Ovary (tissue), 9 donors: ENCODE data around the gene VWCE. TPM values are rescaled to one million over a fixed set of nuclear protein-coding genes. Genes with fewer than 3 reads are reported as not detected.

Experiments
- DNase-seq, 5 donors: peaks; one replicate each; pipeline ENCODE4 v3.0.0-alpha.2; 2019 to 2020
- H3K27ac ChIP-seq, 2 donors: fragments of 200-600 bp; one replicate each; pipeline versions ENCODE4 v1.5.1 to v1.8.0; 2019 to 2022
- H3K27me3 ChIP-seq: fragments of 200-600 bp; one replicate; pipeline ENCODE4 v1.8.0; 2022
- H3K36me3 ChIP-seq: fragments of 200-600 bp; sonication (generic); one replicate; pipeline ENCODE4 v1.5.1; 2019
- H3K4me1 ChIP-seq: one replicate; pipeline ENCODE4 v1.8.1; 2013; ENCODE audit warnings: mild to moderate bottlenecking, moderate library complexity; ENCODE audit not compliant: insufficient read depth
- H3K4me3 ChIP-seq: fragments of 200-600 bp; sonication (generic); one replicate; pipeline ENCODE4 v1.5.1; 2017
- H3K9me3 ChIP-seq, 2 donors: fragments of 200-600 bp in 1 of 2; sonication (generic) in 1 of 2; one replicate each; pipeline versions ENCODE4 v1.5.1 to v1.8.1; 2013 to 2019; ENCODE audit warnings: mild to moderate bottlenecking in 1 of 2, moderate library complexity in 1 of 2
- EP300 ChIP-seq: sonication (generic); formaldehyde crosslinking; IDR thresholded peaks from one replicate; pipeline ENCODE4 v1.6.1; 2017; ENCODE audit warnings: antibody characterized with exemption
- POLR2A ChIP-seq: fragments of 450-650 bp; IDR thresholded peaks from one replicate; pipeline ENCODE4 v1.6.1; 2017; ENCODE audit warnings: antibody characterized with exemption, mild to moderate bottlenecking, moderate library complexity
- whole genome bisulfite sequencing, 3 donors: extraction: QIAGEN DNeasy Blood & Tissue Kit in 1 of 3; methylation state at CpG; one replicate each; pipeline versions ENCODE4 v1.1.5 to v1.1.7; 2013 to 2017; 5-methylcytosine and 5-hydroxymethylcytosine counted together
- intact Hi-C, 4 donors: fragments of 100-400 bp; cut with DNase I; formaldehyde crosslinking; loops; one replicate each; pipeline versions ENCODE4 v1.11.0 to v1.15.1; 2022 to 2023
- polyA plus RNA-seq, 2 donors: library from polyadenylated mRNA; stranded (reverse); fragments of 200-250 nt in 1 of 2; fragments of 350-450 nt in 1 of 2; fragmentation: Illumina TruSeq in 1 of 2; extraction: RNeasy Lipid Tissue Mini Kit (QIAGEN cat#74804) in 1 of 2; gene quantifications; one replicate each; pipeline ENCODE4 v1.2.3, GENCODE V29; 2013 to 2014
- total RNA-seq, 7 donors: library from RNA; depleted of rRNA in 2 of 7; stranded (reverse); fragments of >200 nt in 2 of 7; fragmentation: NEBNext Ultra II Directional in 3 of 7; extraction: Animal tissue kit (Norgen Biotek cat#: 25700) in 3 of 7; gene quantifications; one replicate each; pipeline versions ENCODE4 v1.1.0 to v1.2.4, GENCODE V29; 2016 to 2023
- TF ChIP-seq, protein P1 (sequence below), 3 donors: fragments of 450-650 bp in 2 of 3; fragments of 200-600 bp in 1 of 3; IDR thresholded peaks; one replicate each; pipeline versions ENCODE4 v1.5.1 to v1.8.0; 2016 to 2022; ENCODE audit warnings: antibody characterized with exemption in 3 of 3, mild to moderate bottlenecking in 1 of 3
- donor health status: DM: no; HTN: no; CAD: no; lungs with moderate emphysema.
- donor health status: DM: no; HTN: no; CAD: no.
- donor health status: Bipolar disorder and iron deficiency.
- donor health status: DM: yes; HTN: yes; CAD: no.
- donor health status: DM: no; HTN: no; CAD: no.
- donor health status: DM: yes; HTN: yes; CAD: no.

VWCE gene
- total and polyA plus RNA-seq, 9 donors, result 1.9 to 39.9 (median 11.9) TPM

- intact Hi-C loops, result no loop called here
- Histone ChIP-seq H3K27ac (no peak overlapping the region), H3K4me1 (peaks cover 2% of the 10 kb centered on the region), H3K36me3 (no peaks in the 10 kb centered on the region), H3K4me3 (no peak overlapping the region), H3K27me3 (no peaks in the 10 kb centered on the region), H3K9me3 (no peaks in the 10 kb centered on the region)
- TF ChIP-seq EP300, result no peak
- TF ChIP-seq, protein P1, sequence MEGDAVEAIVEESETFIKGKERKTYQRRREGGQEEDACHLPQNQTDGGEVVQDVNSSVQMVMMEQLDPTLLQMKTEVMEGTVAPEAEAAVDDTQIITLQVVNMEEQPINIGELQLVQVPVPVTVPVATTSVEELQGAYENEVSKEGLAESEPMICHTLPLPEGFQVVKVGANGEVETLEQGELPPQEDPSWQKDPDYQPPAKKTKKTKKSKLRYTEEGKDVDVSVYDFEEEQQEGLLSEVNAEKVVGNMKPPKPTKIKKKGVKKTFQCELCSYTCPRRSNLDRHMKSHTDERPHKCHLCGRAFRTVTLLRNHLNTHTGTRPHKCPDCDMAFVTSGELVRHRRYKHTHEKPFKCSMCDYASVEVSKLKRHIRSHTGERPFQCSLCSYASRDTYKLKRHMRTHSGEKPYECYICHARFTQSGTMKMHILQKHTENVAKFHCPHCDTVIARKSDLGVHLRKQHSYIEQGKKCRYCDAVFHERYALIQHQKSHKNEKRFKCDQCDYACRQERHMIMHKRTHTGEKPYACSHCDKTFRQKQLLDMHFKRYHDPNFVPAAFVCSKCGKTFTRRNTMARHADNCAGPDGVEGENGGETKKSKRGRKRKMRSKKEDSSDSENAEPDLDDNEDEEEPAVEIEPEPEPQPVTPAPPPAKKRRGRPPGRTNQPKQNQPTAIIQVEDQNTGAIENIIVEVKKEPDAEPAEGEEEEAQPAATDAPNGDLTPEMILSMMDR (IDR thresholded peaks at IDR 0.05), result no peak
- TF ChIP-seq POLR2A, result no peak
- DNase-seq, result no peak
- 89 to 100% (median 95%) methylated on average over 1 of the region's 1 CpG for WGBS, 3 donors
Observed at GRCh38 chr11:61306221-61306620, 11.1 kb upstream of the VWCE start.

DNA sequence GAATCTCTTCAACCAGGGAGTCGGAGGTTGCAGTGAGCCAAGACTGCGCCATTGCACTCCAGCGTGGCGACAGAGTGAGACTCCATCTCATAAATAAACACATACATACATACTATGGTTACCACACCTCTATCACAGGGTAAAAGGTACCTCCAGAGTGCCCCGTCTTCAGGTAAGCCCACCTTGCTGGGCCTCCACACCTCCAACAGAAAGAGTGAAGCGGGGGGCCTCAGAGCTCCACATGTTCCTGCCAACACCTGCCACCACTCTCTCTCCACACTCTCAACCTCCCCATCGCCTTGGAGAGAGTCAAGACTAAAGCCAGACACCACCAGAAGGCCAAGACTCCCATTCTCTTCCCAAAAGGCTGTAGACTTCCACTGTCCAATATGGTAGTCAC is 10.3 kb upstream of the VWCE start:
- no peaks in the 10 kb centered on the region for H3K4me1 ChIP-seq
- TF ChIP-seq, protein P1 (IDR thresholded peaks at IDR 0.05), result no peak
- TF ChIP-seq EP300 (no peak), POLR2A (no peak)
- intact Hi-C loops, result no loop called here
- H3K27ac ChIP-seq, result no peak overlapping the region
- no peaks in the 10 kb centered on the region for H3K27me3 ChIP-seq
- no peaks in the 10 kb centered on the region for H3K9me3 ChIP-seq
- no peak for DNase-seq
- no peak overlapping the region for H3K4me3 ChIP-seq
- WGBS, 3 donors, result 94 to 96% (median 95%) methylated on average over 7 of the region's 7 CpGs
- H3K36me3 ChIP-seq, result no peaks in the 10 kb centered on the region

DNA sequence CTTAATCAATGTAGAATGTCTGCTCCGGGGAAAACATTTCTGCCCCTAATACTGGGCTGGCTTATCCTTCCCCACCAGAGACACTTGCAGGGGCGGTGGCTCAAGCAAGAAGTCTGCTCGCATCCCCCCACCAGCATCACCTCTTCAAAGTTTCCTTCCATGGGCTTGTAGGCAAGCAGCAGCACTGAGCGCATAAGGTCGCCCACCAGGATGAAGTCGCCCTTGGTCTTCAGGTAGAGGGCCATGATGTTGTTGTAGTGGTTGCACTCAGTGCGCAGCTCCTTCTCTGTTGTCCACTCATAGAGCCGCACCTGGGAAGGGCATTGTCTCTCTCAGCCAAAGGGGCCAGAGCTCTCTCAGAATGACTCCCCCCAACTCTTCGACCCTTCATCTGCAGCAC is 8.6 kb upstream of the VWCE start:
- peaks cover 4% of the 10 kb centered on the region for H3K4me1 ChIP-seq
- no peak overlapping the region for H3K4me3 ChIP-seq
- no peaks in the 10 kb centered on the region for H3K36me3 ChIP-seq
- 93 to 94% (median 93%) methylated on average over 9 of the region's 9 CpGs for WGBS, 3 donors
- intact Hi-C loops, result no loop called here
- TF ChIP-seq POLR2A (no peak), EP300 (no peak)
- H3K27ac ChIP-seq, result no peak overlapping the region
- no peaks in the 10 kb centered on the region for H3K27me3 ChIP-seq
- H3K9me3 ChIP-seq, result no peaks in the 10 kb centered on the region
- no peak for DNase-seq

GRCh38 chr11:61302550-61302949 is 7.4 kb upstream of the VWCE start:
- Histone ChIP-seq H3K27ac (no peak overlapping the region), H3K9me3 (no peaks in the 10 kb centered on the region), H3K27me3 (no peaks in the 10 kb centered on the region), H3K4me1 (peaks cover 6% of the 10 kb centered on the region), H3K36me3 (no peaks in the 10 kb centered on the region), H3K4me3 (no peak overlapping the region)
- TF ChIP-seq EP300 (no peak), POLR2A (no peak)
- TF ChIP-seq, protein P1 (IDR thresholded peaks at IDR 0.05), result no peak
- DNase-seq, result no peak
- WGBS, 3 donors, result 86 to 88% (median 88%) methylated on average over 13 of the region's 13 CpGs
- intact Hi-C loops, result no loop called here

- no peaks in the 10 kb centered on the region for H3K27me3 ChIP-seq
- no peak for DNase-seq
- H3K27ac ChIP-seq, result peak overlapping the region in 1 of 2 donors; percentile 69
- H3K4me3 ChIP-seq, result no peak overlapping the region
- 70 to 80% (median 71%) methylated on average over 4 of the region's 4 CpGs for WGBS, 3 donors
- no peaks in the 10 kb centered on the region for H3K36me3 ChIP-seq
- intact Hi-C loops, result no loop called here
- TF ChIP-seq EP300 (no peak), POLR2A (no peak)
- TF ChIP-seq, protein P1 (IDR thresholded peaks at IDR 0.05), result no peak
- no peaks in the 10 kb centered on the region for H3K9me3 ChIP-seq
- H3K4me1 ChIP-seq, result peaks cover 15% of the 10 kb centered on the region
Observed at GRCh38 chr11:61298663-61299244, 3.6 kb upstream of the VWCE start.
